T-helper 2 cell treated with Interferon-gamma antibody and Interleukin-4, amounts not matched to agents 5 μg/mL and 100 μg/mL, for 36 hours (primary cell): Measurements from ENCODE around the gene SLC29A1.

ENCODE experiments used
- DNase-seq: peaks from one replicate; pipeline ENCODE4 v3.0.0; 2021; ENCODE audit warnings: low spot score
- H3K27ac Mint-ChIP-seq: one replicate; pipeline ENCODE4 v1.8.0; 2021; ENCODE audit warnings: mild to moderate bottlenecking, mixed read lengths
- H3K27me3 Mint-ChIP-seq: one replicate; pipeline ENCODE4 v1.8.0; 2021; ENCODE audit warnings: low read depth, mixed read lengths
- H3K36me3 Mint-ChIP-seq: one replicate; pipeline ENCODE4 v1.8.0; 2021; ENCODE audit warnings: low read depth, mixed read lengths
- H3K4me1 Mint-ChIP-seq: one replicate; pipeline ENCODE4 v1.8.0; 2021; ENCODE audit warnings: low read depth, mixed read lengths
- H3K4me3 Mint-ChIP-seq: one replicate; pipeline ENCODE4 v1.8.0; 2022; ENCODE audit warnings: mild to moderate bottlenecking, moderate library complexity, mixed read lengths
- H3K9me3 Mint-ChIP-seq: one replicate; pipeline ENCODE4 v1.8.0; 2021; ENCODE audit warnings: mixed read lengths

Gene SLC29A1

DNA sequence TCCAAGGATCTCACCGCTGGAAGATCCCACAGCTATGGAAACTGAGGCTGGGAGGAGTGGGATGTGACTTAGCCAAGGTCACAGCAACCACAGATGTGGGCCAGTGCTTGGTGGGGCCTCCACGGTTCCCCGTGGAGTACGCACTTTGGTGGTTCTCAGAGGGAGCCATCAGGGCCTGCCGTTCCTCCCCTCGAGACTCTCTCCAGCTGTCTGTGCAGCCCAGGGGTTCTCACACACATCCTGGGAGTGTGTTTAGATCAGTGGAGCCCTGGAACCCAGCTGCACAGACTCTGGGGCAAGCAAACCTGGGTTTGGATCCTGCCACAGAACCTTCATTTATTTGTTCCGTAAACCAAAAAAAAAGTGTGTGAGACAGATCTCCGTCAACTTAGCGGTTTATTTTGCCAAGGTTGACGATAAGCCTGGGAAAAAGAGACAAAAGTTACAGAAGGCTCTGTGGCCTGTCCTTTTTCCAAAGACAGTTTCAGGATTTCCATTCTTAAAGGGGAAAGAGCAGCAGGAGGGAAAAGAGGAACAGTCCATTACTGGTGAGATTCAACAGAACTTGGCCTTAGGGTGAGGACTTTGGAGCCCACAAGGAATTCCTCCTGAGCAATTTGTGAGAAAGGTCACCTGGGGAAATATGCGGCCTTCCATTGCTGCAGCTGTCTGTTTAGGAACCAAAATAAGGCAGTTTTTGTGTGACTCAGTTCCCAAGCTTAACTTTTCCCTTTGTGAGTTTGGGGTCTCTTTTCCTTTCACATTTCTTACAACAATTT, 20.2 kb upstream of the SLC29A1 start:
- no peaks in the 10 kb centered on the region for H3K9me3 Mint-ChIP-seq

GRCh38 chr6:44203955-44204354, 19.4 kb upstream of the SLC29A1 start:
- peaks cover 6% of the 10 kb centered on the region for H3K27me3 Mint-ChIP-seq
- no peaks in the 10 kb centered on the region for H3K9me3 Mint-ChIP-seq
- H3K4me1 Mint-ChIP-seq, result no peaks in the 10 kb centered on the region
- no peak for DNase-seq
- no peak overlapping the region for H3K27ac Mint-ChIP-seq
- H3K36me3 Mint-ChIP-seq, result no peaks in the 10 kb centered on the region
- no peak overlapping the region for H3K4me3 Mint-ChIP-seq

More for the DNA sequence above, 20.2 kb upstream of the SLC29A1 start:
- H3K4me3 Mint-ChIP-seq, result no peak overlapping the region
- no peak overlapping the region for H3K27ac Mint-ChIP-seq
- no peaks in the 10 kb centered on the region for H3K36me3 Mint-ChIP-seq
- peaks cover 1% of the 10 kb centered on the region for H3K27me3 Mint-ChIP-seq
- no peak for DNase-seq
- no peaks in the 10 kb centered on the region for H3K4me1 Mint-ChIP-seq

- no peak for DNase-seq
- peaks cover 9% of the 10 kb centered on the region for H3K27me3 Mint-ChIP-seq
- no peaks in the 10 kb centered on the region for H3K4me1 Mint-ChIP-seq
- H3K9me3 Mint-ChIP-seq, result no peaks in the 10 kb centered on the region
- no peaks in the 10 kb centered on the region for H3K36me3 Mint-ChIP-seq
- H3K4me3 Mint-ChIP-seq, result no peak overlapping the region
- H3K27ac Mint-ChIP-seq, result no peak overlapping the region
Observed at GRCh38 chr6:44207966-44208365, 15.4 kb upstream of the SLC29A1 start.

- H3K9me3 Mint-ChIP-seq, result no peaks in the 10 kb centered on the region
Observed at GRCh38 chr6:44211284-44211683, 12.1 kb upstream of the SLC29A1 start.

GRCh38 chr6:44214307-44214706, 9.1 kb upstream of the SLC29A1 start:
- peaks cover 8% of the 10 kb centered on the region for H3K4me1 Mint-ChIP-seq
- DNase-seq, result no peak
- no peak overlapping the region for H3K4me3 Mint-ChIP-seq
- H3K9me3 Mint-ChIP-seq, result no peaks in the 10 kb centered on the region
- H3K27ac Mint-ChIP-seq, result no peak overlapping the region
- H3K36me3 Mint-ChIP-seq, result no peaks in the 10 kb centered on the region
- peaks cover 9% of the 10 kb centered on the region for H3K27me3 Mint-ChIP-seq

More at GRCh38 chr6:44211284-44211683, 12.1 kb upstream of the SLC29A1 start:
- Mint-ChIP-seq H3K4me3 (no peak overlapping the region), H3K27me3 (peaks cover 9% of the 10 kb centered on the region), H3K27ac (no peak overlapping the region), H3K36me3 (no peaks in the 10 kb centered on the region), H3K4me1 (no peaks in the 10 kb centered on the region)
- DNase-seq, result no peak

- H3K27me3 Mint-ChIP-seq, result peaks cover 6% of the 10 kb centered on the region
- no peaks in the 10 kb centered on the region for H3K36me3 Mint-ChIP-seq
- H3K4me1 Mint-ChIP-seq, result peaks cover 15% of the 10 kb centered on the region
- no peak within 1 kb of the TSS for H3K4me3 Mint-ChIP-seq
- no peak within 1 kb of the TSS for H3K27ac Mint-ChIP-seq
- DNase-seq, result no peak
- no peaks in the 10 kb centered on the region for H3K9me3 Mint-ChIP-seq
Observed at GRCh38 chr6:44216677-44217331, 6.6 kb upstream of the SLC29A1 start, which contains the start of gene MYMX. Gene MYMX (plus strand): TSS chr6:44216926. CDS start chr6:44217472, 546 bp downstream.

DNA sequence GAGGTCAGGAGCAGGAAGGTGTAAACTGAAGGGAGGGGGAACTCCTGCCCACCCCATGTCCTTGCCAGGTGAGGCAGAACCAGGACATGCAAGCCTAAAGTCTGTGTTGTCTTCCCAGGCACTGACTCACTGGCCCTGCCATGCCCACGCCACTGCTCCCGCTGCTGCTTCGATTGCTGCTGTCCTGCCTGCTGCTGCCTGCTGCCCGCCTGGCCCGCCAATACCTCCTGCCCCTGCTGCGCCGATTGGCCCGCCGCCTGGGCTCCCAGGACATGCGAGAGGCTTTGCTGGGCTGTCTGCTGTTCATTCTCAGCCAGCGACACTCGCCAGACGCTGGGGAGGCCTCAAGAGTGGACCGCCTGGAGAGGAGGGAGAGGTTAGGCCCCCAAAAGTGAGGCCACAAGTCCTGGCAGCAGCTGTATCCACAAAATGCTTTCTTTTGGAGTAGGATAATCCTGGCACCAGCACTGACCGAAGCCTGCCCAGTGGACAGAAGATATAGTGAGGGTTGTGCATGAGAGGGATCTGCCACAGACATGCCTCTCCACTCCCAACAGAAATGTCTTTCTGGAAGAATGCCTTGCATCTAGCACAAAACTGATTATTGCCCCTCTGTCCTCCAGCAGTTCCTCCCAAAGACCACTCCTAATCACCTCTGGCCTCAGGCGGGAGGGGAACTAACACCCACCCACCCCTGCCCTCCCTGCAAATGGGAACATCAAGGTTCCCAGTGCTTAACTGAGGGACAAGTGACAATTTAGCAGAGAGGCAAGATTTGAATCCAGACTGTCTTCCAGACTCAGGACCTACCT, 5.9 kb upstream of the SLC29A1 start:
- H3K4me3 Mint-ChIP-seq, result no peak overlapping the region

GRCh38 chr6:44219053-44219814, 4.2 kb upstream of the SLC29A1 start:
- no peak overlapping the region for H3K27ac Mint-ChIP-seq
- H3K27me3 Mint-ChIP-seq, result peaks cover 6% of the 10 kb centered on the region
- peak; percentile 53 for DNase-seq
- H3K4me3 Mint-ChIP-seq, result peak overlapping the region; percentile 34
- H3K4me1 Mint-ChIP-seq, result peaks cover 23% of the 10 kb centered on the region
- H3K9me3 Mint-ChIP-seq, result no peaks in the 10 kb centered on the region
- no peaks in the 10 kb centered on the region for H3K36me3 Mint-ChIP-seq

More for the DNA sequence above, 5.9 kb upstream of the SLC29A1 start:
- Mint-ChIP-seq H3K36me3 (no peaks in the 10 kb centered on the region), H3K27me3 (peaks cover 6% of the 10 kb centered on the region), H3K9me3 (no peaks in the 10 kb centered on the region), H3K27ac (no peak overlapping the region), H3K4me1 (peaks cover 16% of the 10 kb centered on the region)
- DNase-seq, result no peak

GRCh38 chr6:44219815-44220784, 3.3 kb upstream of the SLC29A1 start:
- no peak for DNase-seq
- Mint-ChIP-seq H3K27ac (no peak overlapping the region), H3K4me3 (no peak overlapping the region), H3K9me3 (no peaks in the 10 kb centered on the region), H3K27me3 (peaks cover 6% of the 10 kb centered on the region), H3K36me3 (no peaks in the 10 kb centered on the region), H3K4me1 (peaks cover 32% of the 10 kb centered on the region)

DNA sequence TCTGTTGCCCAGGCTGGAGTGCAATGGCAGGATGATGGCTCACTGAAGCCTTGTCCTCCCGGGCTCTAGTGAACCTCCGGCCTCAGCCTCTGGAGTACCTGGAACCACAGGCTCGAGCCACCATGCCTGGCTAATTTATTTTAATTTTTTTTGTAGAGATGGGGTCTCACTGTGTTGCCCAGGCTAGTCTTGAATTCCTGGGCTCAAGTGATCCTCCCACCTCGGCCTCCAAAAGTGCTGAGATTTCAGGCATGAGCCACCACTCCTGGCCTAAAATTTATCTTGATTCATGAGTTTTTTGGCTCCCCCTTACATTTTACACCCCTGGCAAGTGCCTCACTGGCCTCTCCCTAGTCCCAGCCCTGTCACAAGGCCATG, 2.5 kb upstream of the SLC29A1 start:
- peaks cover 6% of the 10 kb centered on the region for H3K27me3 Mint-ChIP-seq
- no peak overlapping the region for H3K4me3 Mint-ChIP-seq
- no peak for DNase-seq
- no peaks in the 10 kb centered on the region for H3K36me3 Mint-ChIP-seq
- peak overlapping the region; percentile 38 for H3K27ac Mint-ChIP-seq
- peaks cover 36% of the 10 kb centered on the region for H3K4me1 Mint-ChIP-seq
- no peaks in the 10 kb centered on the region for H3K9me3 Mint-ChIP-seq

DNA sequence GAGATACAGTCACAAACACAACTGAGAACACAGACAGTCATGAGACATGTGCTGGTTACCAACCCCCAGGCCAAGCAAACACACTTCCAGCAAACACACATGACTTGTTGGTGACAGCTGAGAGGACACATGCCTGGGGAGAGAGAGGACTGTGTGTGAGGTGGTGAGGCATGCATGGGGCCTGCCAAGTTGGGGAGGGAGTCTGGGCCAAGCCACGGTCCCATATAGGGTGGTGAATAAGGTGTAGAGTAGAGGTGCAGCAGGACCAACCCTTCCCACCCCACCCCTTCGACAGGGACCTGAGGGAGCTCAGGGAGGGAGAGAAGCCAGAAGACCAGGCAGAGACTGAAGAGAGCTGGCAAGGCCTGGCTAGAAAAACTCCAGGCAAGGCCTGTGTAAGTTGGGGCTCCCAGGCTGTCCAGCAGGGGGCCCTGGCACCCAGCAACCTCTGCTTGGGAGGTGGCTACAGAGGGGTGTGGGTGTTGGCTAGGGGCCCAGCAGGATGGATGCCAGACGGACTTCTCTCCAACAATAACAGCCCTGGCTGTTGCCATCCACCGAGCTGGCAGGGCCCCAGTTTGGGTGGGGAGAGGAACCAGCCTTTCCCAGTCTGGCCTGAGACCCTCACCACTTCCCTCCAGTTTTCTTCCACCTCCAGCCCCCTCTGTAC, 2.0 kb upstream of the SLC29A1 start:
- DNase-seq, result peak; percentile 77
- H3K36me3 Mint-ChIP-seq, result no peaks in the 10 kb centered on the region
- peaks cover 6% of the 10 kb centered on the region for H3K27me3 Mint-ChIP-seq
- H3K27ac Mint-ChIP-seq, result peak overlapping the region; percentile 38
- peak overlapping the region; percentile 12 for H3K4me3 Mint-ChIP-seq
- H3K9me3 Mint-ChIP-seq, result no peaks in the 10 kb centered on the region
- H3K4me1 Mint-ChIP-seq, result peaks cover 36% of the 10 kb centered on the region

GRCh38 chr6:44221961-44222335, 1.4 kb upstream of the SLC29A1 start:
- H3K9me3 Mint-ChIP-seq, result no peaks in the 10 kb centered on the region

More at GRCh38 chr6:44221961-44222335, 1.4 kb upstream of the SLC29A1 start:
- Mint-ChIP-seq H3K36me3 (no peaks in the 10 kb centered on the region), H3K4me1 (peaks cover 36% of the 10 kb centered on the region), H3K27me3 (peaks cover 6% of the 10 kb centered on the region), H3K27ac (no peak overlapping the region), H3K4me3 (peak overlapping the region; percentile 12)
- no peak for DNase-seq
